Stimulated activated memory B cell treated with anti-CD40 and anti-IgM and Interleukin-4, amounts not matched to agents 10 μg/mL and 1 μg/mL and 100 μg/mL, for 72 hours (primary cell): ENCODE measurements around the gene WASL.

Source experiments
- ATAC-seq: fragments of 150-1000 bp; cut with Tn5 transposase; 2 replicates; pipeline ENCODE4 v1.10.0; 2021
- H3K27ac Mint-ChIP-seq: one replicate; pipeline ENCODE4 v1.8.0; 2022; ENCODE audit warnings: mild to moderate bottlenecking, mixed read lengths
- H3K27me3 Mint-ChIP-seq: one replicate; pipeline ENCODE4 v1.8.0; 2022; ENCODE audit warnings: mixed read lengths
- H3K36me3 Mint-ChIP-seq: one replicate; pipeline ENCODE4 v1.8.0; 2022; ENCODE audit warnings: mixed read lengths
- H3K4me1 Mint-ChIP-seq: one replicate; pipeline ENCODE4 v1.8.0; 2022; ENCODE audit warnings: mixed read lengths
- H3K4me3 Mint-ChIP-seq: one replicate; pipeline ENCODE4 v1.8.0; 2022; ENCODE audit warnings: mild to moderate bottlenecking, moderate library complexity, mixed read lengths
- H3K9me3 Mint-ChIP-seq: one replicate; pipeline ENCODE4 v1.8.0; 2022; ENCODE audit warnings: mixed read lengths

The WASL gene

GRCh38 chr7:123710683-123711082 lies 38.1 kb downstream of the WASL start:
- Mint-ChIP-seq H3K27ac (no peak overlapping the region), H3K4me3 (no peak overlapping the region), H3K4me1 (peaks cover 21% of the 10 kb centered on the region), H3K9me3 (no peaks in the 10 kb centered on the region), H3K36me3 (peaks cover 19% of the 10 kb centered on the region), H3K27me3 (no peaks in the 10 kb centered on the region)
- ATAC-seq = no peak

GRCh38 chr7:123709525-123709924 lies 39.3 kb downstream of the WASL start:
- ATAC-seq = no peak
- no peaks in the 10 kb centered on the region for H3K27me3 Mint-ChIP-seq
- H3K9me3 Mint-ChIP-seq = no peaks in the 10 kb centered on the region
- peaks cover 22% of the 10 kb centered on the region for H3K36me3 Mint-ChIP-seq
- H3K27ac Mint-ChIP-seq = no peak overlapping the region
- H3K4me1 Mint-ChIP-seq = peaks cover 15% of the 10 kb centered on the region
- H3K4me3 Mint-ChIP-seq = no peak overlapping the region

GRCh38 chr7:123705211-123705901 lies 43.4 kb downstream of the WASL start:
- no peaks in the 10 kb centered on the region for H3K27me3 Mint-ChIP-seq
- no peaks in the 10 kb centered on the region for H3K9me3 Mint-ChIP-seq
- no peak overlapping the region for H3K27ac Mint-ChIP-seq
- no peak for ATAC-seq
- no peaks in the 10 kb centered on the region for H3K4me1 Mint-ChIP-seq
- peaks cover 18% of the 10 kb centered on the region for H3K36me3 Mint-ChIP-seq
- H3K4me3 Mint-ChIP-seq = no peak overlapping the region

- Mint-ChIP-seq H3K4me1 (no peaks in the 10 kb centered on the region), H3K27ac (no peak overlapping the region), H3K36me3 (peaks cover 24% of the 10 kb centered on the region), H3K9me3 (no peaks in the 10 kb centered on the region), H3K27me3 (no peaks in the 10 kb centered on the region), H3K4me3 (no peak overlapping the region)
- no peak for ATAC-seq
These were observed 52.7 kb downstream of the WASL start for GRCh38 chr7:123695944-123696677.

GRCh38 chr7:123692471-123692877 lies 56.3 kb downstream of the WASL start:
- ATAC-seq = peak; percentile 45
- Mint-ChIP-seq H3K9me3 (no peaks in the 10 kb centered on the region), H3K36me3 (peaks cover 33% of the 10 kb centered on the region), H3K4me3 (no peak overlapping the region), H3K4me1 (no peaks in the 10 kb centered on the region), H3K27ac (no peak overlapping the region), H3K27me3 (no peaks in the 10 kb centered on the region)

- no peaks in the 10 kb centered on the region for H3K9me3 Mint-ChIP-seq
- no peaks in the 10 kb centered on the region for H3K27me3 Mint-ChIP-seq
- no peak overlapping the region for H3K4me3 Mint-ChIP-seq
- peaks cover 36% of the 10 kb centered on the region for H3K36me3 Mint-ChIP-seq
- no peak overlapping the region for H3K27ac Mint-ChIP-seq
- H3K4me1 Mint-ChIP-seq = no peaks in the 10 kb centered on the region
- no peak for ATAC-seq
These were observed 58.3 kb downstream of the WASL start for GRCh38 chr7:123690550-123690949.

GRCh38 chr7:123689250-123689649 lies 59.6 kb downstream of the WASL start:
- Mint-ChIP-seq H3K27me3 (no peaks in the 10 kb centered on the region), H3K36me3 (peaks cover 43% of the 10 kb centered on the region), H3K4me3 (no peak overlapping the region), H3K27ac (no peak overlapping the region), H3K9me3 (no peaks in the 10 kb centered on the region), H3K4me1 (no peaks in the 10 kb centered on the region)
- no peak for ATAC-seq

GRCh38 chr7:123687727-123688126 lies 61.1 kb downstream of the WASL start:
- no peaks in the 10 kb centered on the region for H3K27me3 Mint-ChIP-seq
- no peak for ATAC-seq
- no peaks in the 10 kb centered on the region for H3K9me3 Mint-ChIP-seq
- no peak overlapping the region for H3K27ac Mint-ChIP-seq
- no peaks in the 10 kb centered on the region for H3K4me1 Mint-ChIP-seq
- H3K36me3 Mint-ChIP-seq = peaks cover 47% of the 10 kb centered on the region
- H3K4me3 Mint-ChIP-seq = no peak overlapping the region

- no peaks in the 10 kb centered on the region for H3K4me1 Mint-ChIP-seq
- no peaks in the 10 kb centered on the region for H3K9me3 Mint-ChIP-seq
- no peak for ATAC-seq
- H3K4me3 Mint-ChIP-seq = no peak overlapping the region
- H3K27me3 Mint-ChIP-seq = no peaks in the 10 kb centered on the region
- H3K27ac Mint-ChIP-seq = no peak overlapping the region
- H3K36me3 Mint-ChIP-seq = peaks cover 42% of the 10 kb centered on the region
These were observed 61.6 kb downstream of the WASL start for GRCh38 chr7:123687161-123687560.

GRCh38 chr7:123682690-123683089 lies 66.1 kb downstream of the WASL start:
- H3K27me3 Mint-ChIP-seq = no peaks in the 10 kb centered on the region
- H3K4me3 Mint-ChIP-seq = no peak overlapping the region
- peaks cover 33% of the 10 kb centered on the region for H3K36me3 Mint-ChIP-seq
- no peak for ATAC-seq
- no peaks in the 10 kb centered on the region for H3K4me1 Mint-ChIP-seq
- no peaks in the 10 kb centered on the region for H3K9me3 Mint-ChIP-seq
- H3K27ac Mint-ChIP-seq = no peak overlapping the region

GRCh38 chr7:123681561-123681960 lies 67.2 kb downstream of the WASL start:
- no peak overlapping the region for H3K27ac Mint-ChIP-seq
- H3K4me1 Mint-ChIP-seq = no peaks in the 10 kb centered on the region
- no peaks in the 10 kb centered on the region for H3K9me3 Mint-ChIP-seq
- no peaks in the 10 kb centered on the region for H3K27me3 Mint-ChIP-seq
- peaks cover 23% of the 10 kb centered on the region for H3K36me3 Mint-ChIP-seq
- ATAC-seq = no peak
- H3K4me3 Mint-ChIP-seq = no peak overlapping the region

GRCh38 chr7:123680580-123680979 lies 68.2 kb downstream of the WASL start:
- no peak overlapping the region for H3K4me3 Mint-ChIP-seq
- ATAC-seq = no peak

GRCh38 chr7:123679614-123680013 lies 69.2 kb downstream of the WASL start:
- Mint-ChIP-seq H3K27ac (no peak overlapping the region), H3K4me1 (no peaks in the 10 kb centered on the region), H3K4me3 (no peak overlapping the region), H3K36me3 (peaks cover 15% of the 10 kb centered on the region), H3K9me3 (no peaks in the 10 kb centered on the region), H3K27me3 (no peaks in the 10 kb centered on the region)
- ATAC-seq = no peak

More at GRCh38 chr7:123680580-123680979, 68.2 kb downstream of the WASL start:
- no peaks in the 10 kb centered on the region for H3K9me3 Mint-ChIP-seq
- H3K27me3 Mint-ChIP-seq = no peaks in the 10 kb centered on the region
- no peaks in the 10 kb centered on the region for H3K4me1 Mint-ChIP-seq
- H3K36me3 Mint-ChIP-seq = peaks cover 23% of the 10 kb centered on the region
- no peak overlapping the region for H3K27ac Mint-ChIP-seq

GRCh38 chr7:123677061-123677715 lies 71.6 kb downstream of the WASL start:
- Mint-ChIP-seq H3K4me3 (no peak overlapping the region), H3K4me1 (no peaks in the 10 kb centered on the region), H3K36me3 (peaks cover 5% of the 10 kb centered on the region), H3K27ac (no peak overlapping the region), H3K9me3 (no peaks in the 10 kb centered on the region), H3K27me3 (no peaks in the 10 kb centered on the region)
- no peak for ATAC-seq

- H3K4me1 Mint-ChIP-seq = no peaks in the 10 kb centered on the region
- H3K9me3 Mint-ChIP-seq = no peaks in the 10 kb centered on the region
- H3K4me3 Mint-ChIP-seq = no peak overlapping the region
- H3K36me3 Mint-ChIP-seq = peaks cover 5% of the 10 kb centered on the region
- no peak overlapping the region for H3K27ac Mint-ChIP-seq
- no peaks in the 10 kb centered on the region for H3K27me3 Mint-ChIP-seq
- ATAC-seq = no peak
These were observed 73.7 kb downstream of the WASL start for GRCh38 chr7:123675181-123675473.
